AG08395 (cell line): ENCODE data around the gene EPB41L4A.

Source experiments
- DNase-seq: peaks from one replicate; pipeline ENCODE4 v3.0.0; 2012; ENCODE audit warnings: mixed read lengths, low spot score

The EPB41L4A gene

GRCh38 chr5:112308608-112309007, 110.5 kb downstream of the EPB41L4A start:
- DNase-seq: no peak

DNA sequence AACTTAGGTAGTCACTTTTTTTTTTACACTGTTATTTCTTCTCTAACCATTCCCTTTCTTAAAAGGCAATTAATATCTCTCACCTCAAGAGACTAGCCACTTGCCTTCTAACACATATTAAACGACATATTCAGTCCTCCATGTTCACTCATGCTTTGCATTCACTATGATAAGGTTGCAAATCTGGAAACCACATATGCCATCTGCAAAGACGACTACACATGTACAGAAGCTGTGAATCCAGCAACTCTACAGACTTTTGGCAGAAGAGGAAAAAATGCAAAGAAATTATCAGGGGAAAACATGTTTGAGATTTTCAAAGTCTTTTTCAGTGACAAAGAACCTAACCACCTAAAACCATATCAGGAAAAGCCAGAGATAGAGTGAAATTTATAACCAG, 112.1 kb downstream of the EPB41L4A start:
- DNase-seq: no peak

- DNase-seq: no peak
Measured at GRCh38 chr5:112304743-112305142, 114.3 kb downstream of the EPB41L4A start.

DNA sequence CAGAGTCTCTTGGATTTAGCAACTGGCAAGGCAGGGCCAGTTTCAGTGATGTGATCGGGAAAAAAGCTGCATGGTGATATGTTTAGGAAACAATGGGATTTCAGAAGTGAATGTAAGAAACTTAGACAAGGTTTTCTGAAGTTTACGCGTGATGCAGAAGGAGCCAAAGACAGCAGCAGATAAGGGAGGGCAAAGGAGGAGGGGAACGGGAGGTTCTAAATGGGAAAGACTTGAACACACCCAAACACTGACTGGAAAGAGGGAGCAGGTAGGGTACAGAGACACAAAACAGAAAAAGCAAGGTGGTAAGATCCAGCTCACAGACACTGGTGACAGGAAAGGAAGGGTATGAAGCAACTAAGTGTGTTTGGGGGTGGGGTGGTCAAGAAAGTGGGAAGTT, 115.4 kb downstream of the EPB41L4A start:
- no peak for DNase-seq

- DNase-seq: no peak
Measured at GRCh38 chr5:112294126-112294525, 125.0 kb downstream of the EPB41L4A start.

GRCh38 chr5:112293587-112293986, 125.5 kb downstream of the EPB41L4A start:
- no peak for DNase-seq

GRCh38 chr5:112290691-112291090, 128.4 kb downstream of the EPB41L4A start:
- no peak for DNase-seq

- DNase-seq: no peak
Measured at GRCh38 chr5:112289465-112289864, 129.6 kb downstream of the EPB41L4A start.

DNA sequence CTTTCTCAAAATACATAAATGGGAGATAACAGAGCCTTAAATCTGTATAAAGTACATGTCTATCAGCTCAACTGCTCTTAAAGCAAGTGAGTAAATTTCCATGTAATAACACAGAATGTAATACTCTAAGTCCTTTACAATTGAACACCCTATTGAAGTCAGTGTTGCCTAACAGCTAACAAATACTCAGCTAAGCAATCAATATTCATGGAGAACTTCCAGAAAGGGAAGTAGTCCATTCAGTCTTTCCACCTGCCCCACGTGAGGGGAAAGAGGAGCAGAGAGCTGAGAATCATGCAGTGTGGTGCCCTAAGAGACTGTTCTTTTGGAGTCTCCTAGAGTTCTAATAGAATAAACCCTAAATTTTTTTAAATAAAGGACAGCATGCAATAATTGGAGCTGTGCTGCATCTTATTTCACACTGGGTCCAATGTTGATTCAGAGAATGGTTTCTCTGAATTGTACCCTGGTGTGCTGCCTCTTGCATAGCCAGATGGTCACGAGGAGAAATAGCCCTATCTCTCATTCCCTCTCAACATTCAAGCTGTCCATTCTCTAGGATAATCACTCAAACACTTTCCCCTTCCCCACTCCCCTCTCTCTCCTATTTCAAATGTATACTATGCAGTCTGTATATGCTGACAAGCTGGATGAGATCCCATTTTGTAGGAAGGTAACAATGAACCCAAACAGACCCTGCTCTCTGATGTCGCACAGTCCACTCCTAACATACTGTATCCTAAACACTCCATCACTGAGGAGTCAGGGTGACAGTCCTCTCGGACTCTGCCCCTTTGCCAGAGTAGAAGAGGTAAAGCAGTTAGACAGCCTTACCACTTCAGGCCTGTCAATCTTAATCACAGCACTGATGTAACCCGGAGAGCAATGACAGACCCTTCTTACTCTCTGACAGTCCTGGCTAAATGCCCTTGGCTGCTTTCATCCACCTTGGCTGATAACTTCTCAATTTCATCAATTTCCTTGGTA, 134.8 kb downstream of the EPB41L4A start:
- no peak for DNase-seq

DNA sequence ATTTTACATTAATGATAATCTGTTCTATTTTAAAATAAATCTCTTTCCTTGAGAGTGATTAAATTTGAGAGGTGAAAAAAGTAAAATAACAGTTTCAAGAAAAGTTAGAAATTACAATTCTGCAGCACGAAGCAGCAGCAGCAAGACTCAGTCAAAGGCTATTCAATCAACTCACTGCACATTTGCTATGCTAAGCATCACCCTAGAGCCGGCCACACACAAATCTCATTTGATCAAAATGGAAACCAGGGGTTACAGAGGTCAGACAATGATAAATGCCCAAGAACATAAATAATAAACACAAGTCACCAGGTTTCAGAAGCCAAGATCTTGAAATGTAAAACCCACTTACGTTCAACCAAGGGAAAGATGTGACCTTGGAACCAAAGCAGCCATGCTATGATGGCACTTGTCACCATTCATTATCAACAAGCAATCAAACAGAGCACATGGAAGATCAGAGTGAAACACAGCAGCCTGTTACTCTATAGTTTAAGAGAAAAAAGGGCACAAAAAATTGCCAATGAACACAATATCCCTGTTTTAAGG, 136.0 kb downstream of the EPB41L4A start:
- no peak for DNase-seq

GRCh38 chr5:112279082-112279481, 140.0 kb downstream of the EPB41L4A start:
- peak; percentile 4 for DNase-seq

GRCh38 chr5:112276991-112277390, 142.1 kb downstream of the EPB41L4A start:
- DNase-seq: no peak

DNA sequence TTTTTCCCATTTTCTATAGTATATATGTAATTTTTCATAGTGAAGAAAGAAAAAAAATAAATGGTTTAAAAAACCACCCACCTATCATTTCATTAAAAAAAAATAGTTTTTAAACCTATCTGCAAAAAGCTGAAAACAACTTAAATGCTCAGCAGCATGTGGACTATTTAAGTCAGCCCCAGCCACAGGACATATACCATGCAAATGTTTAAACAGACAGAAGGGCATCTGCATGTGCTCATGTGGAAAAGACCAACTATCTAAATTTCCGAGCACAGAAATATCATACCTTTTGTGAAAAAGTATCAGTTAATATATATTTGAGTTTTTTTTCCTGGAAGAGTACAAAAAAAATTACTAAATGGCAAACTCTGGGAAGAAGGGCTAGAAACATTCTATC, 143.4 kb downstream of the EPB41L4A start:
- DNase-seq: no peak

- DNase-seq: no peak
Measured at GRCh38 chr5:112270299-112271293, 148.5 kb downstream of the EPB41L4A start.

- DNase-seq: no peak
Measured at GRCh38 chr5:112267231-112267630, 151.8 kb downstream of the EPB41L4A start.

DNA sequence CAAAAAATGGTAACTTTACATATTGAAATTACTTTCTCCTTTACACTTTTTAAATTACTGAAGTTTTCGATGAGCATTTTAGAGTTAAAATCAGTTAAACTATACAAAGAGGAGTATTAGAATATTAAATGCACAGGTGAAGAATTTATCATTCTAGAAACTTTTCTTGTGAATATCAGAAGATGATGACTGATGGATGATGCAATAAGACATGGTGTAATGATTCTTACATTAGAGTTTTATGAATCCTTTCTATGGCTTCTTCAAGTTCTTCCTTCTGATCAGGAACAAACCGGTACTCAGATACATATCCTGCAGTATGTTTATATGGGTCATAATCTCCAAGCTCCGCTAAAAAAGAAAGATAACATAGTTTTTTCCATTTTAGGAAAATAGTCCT, 154.4 kb downstream of the EPB41L4A start:
- no peak for DNase-seq

DNA sequence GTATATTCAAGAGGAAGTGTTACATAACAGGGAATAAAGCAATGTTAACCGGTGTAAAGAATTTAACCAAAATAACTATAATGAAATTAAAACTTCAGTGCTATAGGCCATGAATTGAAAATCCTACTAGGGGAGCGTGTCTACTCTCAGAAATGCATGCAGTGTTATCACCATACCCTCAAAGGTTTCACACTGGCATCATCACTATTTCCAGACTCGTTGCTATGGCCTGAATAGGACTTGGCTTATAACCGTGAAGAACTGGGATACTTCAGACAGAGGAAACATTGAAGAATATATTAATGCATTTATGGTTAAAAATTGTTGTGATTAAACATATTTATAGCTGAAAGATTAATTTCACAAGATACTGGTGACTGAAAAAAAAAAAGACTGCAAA, 154.9 kb downstream of the EPB41L4A start:
- no peak for DNase-seq

DNA sequence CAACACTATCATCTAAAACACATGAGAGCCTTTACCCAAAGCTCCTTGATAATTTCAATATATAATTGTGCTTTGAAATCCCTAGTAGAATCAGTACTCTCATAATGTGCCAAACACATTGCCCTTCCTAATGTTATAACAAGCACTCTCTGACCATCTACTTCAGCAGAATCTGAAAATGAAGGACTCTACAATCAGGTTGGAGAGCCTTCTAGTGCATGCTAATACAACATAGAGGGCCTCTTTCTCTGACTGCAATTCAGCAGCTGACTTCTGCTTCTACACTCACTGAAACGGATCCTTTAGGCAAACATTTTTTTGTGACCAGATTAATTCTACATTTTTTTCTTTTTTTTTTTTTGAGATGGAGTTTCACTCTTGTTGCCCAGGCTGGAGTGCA, 155.6 kb downstream of the EPB41L4A start:
- DNase-seq: no peak

DNA sequence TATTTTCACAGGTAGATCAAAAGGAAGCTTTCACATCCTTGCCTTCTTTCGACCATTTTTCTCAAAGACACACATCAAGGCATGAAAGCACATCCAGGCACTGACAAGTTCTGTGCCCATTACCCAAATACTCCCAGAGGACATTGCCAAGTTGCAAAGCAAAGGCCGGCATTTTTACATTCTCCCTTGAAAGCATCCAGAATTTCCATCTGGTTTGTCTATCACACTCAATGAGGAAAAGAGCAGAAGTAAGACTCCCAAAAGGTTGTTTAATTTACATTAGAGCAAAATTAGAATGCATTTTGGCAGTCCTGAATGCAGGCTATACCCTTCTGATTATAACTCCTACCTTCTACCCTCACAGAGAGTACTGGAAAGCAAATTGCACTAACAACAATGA, 160.5 kb downstream of the EPB41L4A start:
- no peak for DNase-seq

GRCh38 chr5:112257976-112258375, 161.1 kb downstream of the EPB41L4A start:
- no peak for DNase-seq

DNA sequence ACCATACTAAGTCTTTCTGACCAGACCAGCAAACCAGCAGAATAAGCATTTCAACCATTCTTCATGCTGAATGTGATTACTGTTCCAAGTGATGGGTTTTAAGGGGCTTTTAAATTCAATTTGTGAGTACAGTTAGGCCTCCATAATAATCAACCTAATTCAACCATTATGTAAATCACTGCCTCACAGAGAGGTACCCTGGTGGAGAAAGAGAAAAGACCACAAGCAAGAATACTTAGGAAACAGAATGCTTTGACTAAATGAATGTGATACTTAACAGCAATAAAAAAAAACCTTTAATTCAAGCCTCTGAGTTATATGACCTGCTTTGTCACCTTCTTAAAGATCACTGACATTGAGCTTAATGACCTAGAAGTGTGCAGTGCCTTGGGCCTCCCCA, 162.1 kb downstream of the EPB41L4A start:
- DNase-seq: no peak

DNA sequence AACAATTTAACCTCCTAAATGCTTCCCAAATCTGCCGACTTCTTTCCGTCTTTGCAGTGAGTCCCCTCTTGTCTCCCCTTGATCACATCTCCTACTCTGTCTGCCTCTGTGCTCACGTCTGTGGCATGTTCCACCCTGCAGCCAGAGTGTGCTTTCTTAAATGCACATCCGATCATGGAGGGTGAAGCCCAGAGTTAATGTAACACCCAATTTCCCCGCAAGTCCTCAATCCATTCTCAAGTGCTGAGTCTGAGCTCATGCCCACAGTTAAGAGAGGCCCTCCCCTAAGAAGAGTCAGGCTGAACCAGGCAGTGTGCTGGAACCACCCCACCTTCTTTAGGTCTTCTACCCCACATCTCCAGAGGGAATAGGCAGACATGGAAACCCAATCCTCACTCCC, 164.8 kb downstream of the EPB41L4A start:
- DNase-seq: no peak
